H9 (cell line): Measurements from ENCODE around the gene DNMT3L. TPM values are rescaled to one million over a fixed set of nuclear protein-coding genes. Genes with fewer than 3 reads are reported as not detected.

Source experiments
- DNase-seq: peaks from one replicate; pipeline ENCODE4 v3.0.0-alpha.2; 2017
- H2AFZ ChIP-seq: one replicate; pipeline ENCODE4 v1.6.1; 2013; ENCODE audit warnings: mild to moderate bottlenecking, low read length, control low read depth, moderate library complexity
- H2AK5ac ChIP-seq: 2 replicates; pipeline ENCODE4 v1.6.1; 2013; ENCODE audit warnings: low read length, control low read depth, mixed read lengths; ENCODE audit not compliant: insufficient read length
- H2BK120ac ChIP-seq: one replicate; pipeline ENCODE4 v1.6.1; 2013; ENCODE audit warnings: low read depth, mild to moderate bottlenecking, low read length, control low read depth, inconsistent platforms; ENCODE audit not compliant: poor library complexity, severe bottlenecking
- H2BK12ac ChIP-seq: 2 replicates; pipeline ENCODE4 v1.6.1; 2013; ENCODE audit warnings: low read length, control low read depth, mixed read lengths, low read depth; ENCODE audit not compliant: insufficient read length
- H2BK15ac ChIP-seq: 2 replicates; pipeline ENCODE4 v1.6.1; 2013; ENCODE audit warnings: low read depth, low read length, control low read depth
- H2BK20ac ChIP-seq: one replicate; pipeline ENCODE4 v1.6.1; 2013; ENCODE audit warnings: low read depth, mild to moderate bottlenecking, low read length, control low read depth, inconsistent platforms; ENCODE audit not compliant: poor library complexity, severe bottlenecking
- H2BK5ac ChIP-seq: 2 replicates; pipeline ENCODE4 v1.6.1; 2013; ENCODE audit warnings: low read length, control low read depth, mixed read lengths; ENCODE audit not compliant: insufficient read length
- H3K14ac ChIP-seq: 2 replicates; pipeline ENCODE4 v1.6.1; 2013; ENCODE audit warnings: low read length, control low read depth; ENCODE audit not compliant: insufficient read depth
- H3K18ac ChIP-seq: 2 replicates; pipeline ENCODE4 v1.6.1; 2013; ENCODE audit warnings: low read depth, mild to moderate bottlenecking, mixed read lengths, low read length, control low read depth; ENCODE audit not compliant: insufficient read length
- H3K23ac ChIP-seq: 2 replicates; pipeline ENCODE4 v1.6.1; 2013; ENCODE audit warnings: low read length, control low read depth, mixed read lengths, low read depth; ENCODE audit not compliant: insufficient read length
- H3K23me2 ChIP-seq: 2 replicates; pipeline ENCODE4 v1.6.1; 2013; ENCODE audit warnings: low read depth, mild to moderate bottlenecking, mixed read lengths, low read length, control low read depth; ENCODE audit not compliant: insufficient read length, poor library complexity, severe bottlenecking
- H3K27ac ChIP-seq: 2 replicates; pipeline ENCODE4 v1.5.1; 2013; ENCODE audit warnings: low read length, control low read depth, mixed read lengths, low read depth; ENCODE audit not compliant: insufficient read length
- H3K27me3 ChIP-seq: 2 replicates; pipeline ENCODE4 v1.6.1; 2013; ENCODE audit warnings: low read length, control low read depth, inconsistent platforms; ENCODE audit not compliant: insufficient read depth
- H3K4ac ChIP-seq: 2 replicates; pipeline ENCODE4 v1.6.1; 2013; ENCODE audit warnings: low read depth, mild to moderate bottlenecking, control low read depth, inconsistent platforms, low read length, moderate library complexity
- H3K4me1 ChIP-seq: 2 replicates; pipeline ENCODE4 v1.6.1; 2013; ENCODE audit warnings: low read length, control low read depth, inconsistent platforms; ENCODE audit not compliant: insufficient read depth
- H3K4me2 ChIP-seq: 2 replicates; pipeline ENCODE4 v1.6.1; 2013; ENCODE audit warnings: low read length, control low read depth, mixed read lengths; ENCODE audit not compliant: insufficient read length, insufficient read depth
- H3K56ac ChIP-seq: 2 replicates; pipeline ENCODE4 v1.6.1; 2013; ENCODE audit warnings: low read depth, mild to moderate bottlenecking, mixed read lengths, low read length, control low read depth; ENCODE audit not compliant: insufficient read length
- H3K79me1 ChIP-seq: 2 replicates; pipeline ENCODE4 v1.6.1; 2013; ENCODE audit warnings: low read depth, mild to moderate bottlenecking, moderate library complexity, low read length, control low read depth, inconsistent platforms; ENCODE audit not compliant: insufficient read depth, poor library complexity, severe bottlenecking
- H3K79me2 ChIP-seq: 2 replicates; pipeline ENCODE4 v1.6.1; 2013; ENCODE audit warnings: low read length, control low read depth, inconsistent platforms; ENCODE audit not compliant: insufficient read depth
- H3K9ac ChIP-seq: 2 replicates; pipeline ENCODE4 v1.6.1; 2013; ENCODE audit warnings: low read length, control low read depth, mixed read lengths; ENCODE audit not compliant: insufficient read length; ENCODE audit errors: extremely low read depth
- H3K9me3 ChIP-seq: one replicate; pipeline ENCODE4 v1.6.1; 2013; ENCODE audit warnings: low read depth, low read length, inconsistent platforms; ENCODE audit not compliant: control insufficient read depth
- H3T11ph ChIP-seq: one replicate; pipeline ENCODE4 v1.6.1; 2013; ENCODE audit warnings: mild to moderate bottlenecking, low read length, control low read depth, inconsistent platforms
- H4K20me1 ChIP-seq: one replicate; pipeline ENCODE4 v1.6.1; 2013; ENCODE audit not compliant: control insufficient read depth, insufficient read length, insufficient read depth
- H4K5ac ChIP-seq: 2 replicates; pipeline ENCODE4 v1.6.1; 2013; ENCODE audit warnings: low read depth, mild to moderate bottlenecking, mixed read lengths, low read length, control low read depth; ENCODE audit not compliant: insufficient read length
- H4K8ac ChIP-seq: replicated peaks from 2 replicates; pipeline ENCODE4 v1.6.1; 2013; ENCODE audit warnings: low read length, control low read depth, mixed read lengths, low read depth; ENCODE audit not compliant: insufficient read length
- H4K91ac ChIP-seq: 2 replicates; pipeline ENCODE4 v1.6.1; 2013; ENCODE audit warnings: low read depth, mild to moderate bottlenecking, moderate library complexity, mixed read lengths, low read length, control low read depth; ENCODE audit not compliant: insufficient read length
- H3K27ac Mint-ChIP-seq, 3 experiments: 2 replicates in 2 of 3; 3 replicates in 1 of 3; pipeline ENCODE4 v1.8.0; 2020 to 2021; ENCODE audit warnings: mixed read lengths in 3 of 3, mild to moderate bottlenecking in 1 of 3, moderate library complexity in 1 of 3
- H3K27me3 Mint-ChIP-seq: 2 replicates; pipeline ENCODE4 v1.8.0; 2021; ENCODE audit warnings: low read depth, mild to moderate bottlenecking, moderate library complexity, mixed read lengths
- H3K36me3 Mint-ChIP-seq, 3 experiments: 2 replicates in 2 of 3; 3 replicates in 1 of 3; pipeline ENCODE4 v1.8.0; 2020 to 2021; ENCODE audit warnings: low read depth in 3 of 3, mixed read lengths in 3 of 3; ENCODE audit not compliant: insufficient read depth in 1 of 3
- H3K4me1 Mint-ChIP-seq, 2 experiments: 2 replicates each; pipeline ENCODE4 v1.8.0; 2020; ENCODE audit warnings: mixed read lengths in 2 of 2
- H3K4me3 Mint-ChIP-seq, 2 experiments: 2 replicates in 1 of 2; 3 replicates in 1 of 2; pipeline ENCODE4 v1.8.0; 2020 to 2021; ENCODE audit warnings: mild to moderate bottlenecking in 2 of 2, mixed read lengths in 2 of 2, moderate library complexity in 1 of 2
- H3K9me3 Mint-ChIP-seq, 2 experiments: 2 replicates in 1 of 2; 3 replicates in 1 of 2; pipeline ENCODE4 v1.8.0; 2020; ENCODE audit warnings: mild to moderate bottlenecking in 2 of 2, mixed read lengths in 2 of 2, moderate library complexity in 1 of 2
- CTCF ChIP-seq: fragments of 200-600 bp; sonication (generic); conservative IDR thresholded peaks from 3 replicates; pipeline ENCODE4 v1.8.0; 2021; ENCODE audit warnings: antibody characterized with exemption, mild to moderate bottlenecking
- WGBS: extraction: QIAGEN DNeasy Blood & Tissue Kit; methylation state at CpG from one replicate; pipeline ENCODE4 v1.1.7; 2013; ENCODE audit warnings: missing lambda C conversion rate, low lambda C conversion rate, mixed read lengths; ENCODE audit not compliant: insufficient read length; ENCODE audit errors: extremely low coverage; 5-methylcytosine and 5-hydroxymethylcytosine counted together
- total RNA-seq: library from RNA; stranded (reverse); gene quantifications from 2 replicates; pipeline ENCODE4 v1.2.1, GENCODE V29; 2021

Gene DNMT3L
- total RNA-seq, 1 experiment from 2014 or later, result 0.77 TPM

- H3K9ac ChIP-seq, result no peak overlapping the region
- no peak overlapping the region for H3K4ac ChIP-seq
- no peak overlapping the region for H3K4me3 Mint-ChIP-seq
- H3K9me3 ChIP-seq, result no peaks in the 10 kb centered on the region
- H2AK5ac ChIP-seq, result no peak overlapping the region
- no peaks in the 10 kb centered on the region for H3K27me3 ChIP-seq
- WGBS, result no CpG with 5 or more reads among the region's 26 CpGs
- H2BK12ac ChIP-seq, result no peak overlapping the region
- no peak overlapping the region for H3T11ph ChIP-seq
- H3K4me1 ChIP-seq, result no peaks in the 10 kb centered on the region; the same call in 1 of the 2 replicates
- H2BK20ac ChIP-seq, result no peak overlapping the region
- H3K56ac ChIP-seq, result no peak overlapping the region
- no peak overlapping the region for H4K8ac ChIP-seq
- H3K36me3 Mint-ChIP-seq, result no peaks in the 10 kb centered on the region
- H2AFZ ChIP-seq, result no peak overlapping the region
- no peak for TF ChIP-seq CTCF
- peaks cover 4 to 10% of the 10 kb centered on the region in 2 experiments for H3K4me1 Mint-ChIP-seq
- no peak overlapping the region for H3K4me2 ChIP-seq
- H2BK5ac ChIP-seq, result no peak overlapping the region
- H3K27ac ChIP-seq, result no peak overlapping the region
- H3K14ac ChIP-seq, result no peak overlapping the region
- H3K79me1 ChIP-seq, result no peaks in the 10 kb centered on the region
- H3K23ac ChIP-seq, result no peak overlapping the region
- H3K27ac Mint-ChIP-seq, result no peak overlapping the region
- no peak overlapping the region for H2BK120ac ChIP-seq
- H3K9me3 Mint-ChIP-seq, result no peaks in the 10 kb centered on the region
- no peaks in the 10 kb centered on the region for H4K20me1 ChIP-seq
- no peaks in the 10 kb centered on the region for H3K79me2 ChIP-seq
- H4K5ac ChIP-seq, result no peak overlapping the region
- no peak for DNase-seq
- peaks cover 11% of the 10 kb centered on the region for H3K27me3 Mint-ChIP-seq
- H4K91ac ChIP-seq, result no peak overlapping the region
- no peak overlapping the region for H3K18ac ChIP-seq
- no peak overlapping the region for H2BK15ac ChIP-seq
- no peaks in the 10 kb centered on the region for H3K23me2 ChIP-seq
Observed at GRCh38 chr21:44294391-44295162, 32.9 kb upstream of the DNMT3L start.
